ENCODE data around the gene TBC1D24.
"Not testable (repeated sequence)": the region's sequence is repeated elsewhere in the genome, so short reads cannot be mapped to it uniquely, and the experiment has no call there.

The TBC1D24 gene

DNA sequence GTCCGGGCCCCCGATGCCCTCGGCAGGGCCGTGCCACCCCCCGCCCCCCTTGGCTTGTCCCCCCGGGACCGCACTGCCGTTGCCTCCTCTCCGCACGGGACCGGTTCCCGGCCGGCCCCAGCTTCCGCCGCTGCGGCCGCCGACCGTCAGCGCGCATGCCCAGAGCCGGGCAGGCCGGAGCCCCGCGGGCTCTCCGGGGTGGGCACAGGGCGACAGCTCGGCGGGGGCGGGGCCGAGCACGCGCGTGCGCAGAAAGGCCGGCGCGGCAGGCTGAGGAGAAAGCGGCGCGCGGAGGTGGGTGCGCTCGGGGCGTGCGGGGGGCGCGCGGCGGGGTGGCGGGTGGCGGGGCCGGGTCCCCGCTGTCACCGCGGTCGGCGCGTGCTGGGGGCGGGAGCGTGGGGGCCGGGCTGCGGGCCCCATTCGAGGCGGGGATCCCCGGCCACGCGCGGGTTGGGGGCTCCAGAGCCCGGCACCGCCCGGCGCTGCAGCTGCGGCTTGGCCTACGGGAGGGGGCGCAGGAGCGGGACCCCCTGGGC is at the start of gene TBC1D24:
Gene TBC1D24 (plus strand): TSS at position 251 of the 536 bp plus-strand sequence. CDS start 21,022 bp downstream, outside the sequence.
- no peak for FAIRE-seq

DNA sequence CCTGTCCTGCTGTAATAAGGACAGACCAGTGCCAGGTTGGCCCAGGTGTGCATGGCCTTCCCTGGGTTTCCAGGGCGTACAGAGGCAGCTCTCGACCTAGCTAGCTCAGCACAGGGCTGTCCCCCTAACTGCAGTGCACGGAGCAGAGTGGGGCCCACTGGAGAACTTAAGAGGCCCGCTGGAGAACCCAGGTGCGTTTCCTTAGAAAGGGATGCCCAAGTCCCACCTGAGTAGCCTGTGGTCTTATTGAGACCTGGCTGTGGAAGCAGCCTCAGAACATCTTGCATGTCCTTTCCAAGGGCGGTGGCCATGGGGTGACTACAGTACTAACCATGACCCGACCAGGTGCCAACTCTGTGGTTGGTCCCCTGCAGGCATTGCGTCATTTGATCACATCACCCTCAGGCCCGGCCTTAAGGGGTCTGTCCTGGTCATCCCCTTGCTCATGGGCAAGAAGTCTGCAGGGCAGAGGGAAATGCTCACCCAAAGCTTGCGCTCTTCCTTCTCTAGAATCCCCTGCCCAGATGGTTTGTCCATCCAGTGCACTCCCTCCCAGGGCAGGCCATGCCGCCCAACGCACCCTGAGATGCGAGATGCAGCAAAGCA is 49.0 kb upstream of the TBC1D24 start:
- no peak for FAIRE-seq

DNA sequence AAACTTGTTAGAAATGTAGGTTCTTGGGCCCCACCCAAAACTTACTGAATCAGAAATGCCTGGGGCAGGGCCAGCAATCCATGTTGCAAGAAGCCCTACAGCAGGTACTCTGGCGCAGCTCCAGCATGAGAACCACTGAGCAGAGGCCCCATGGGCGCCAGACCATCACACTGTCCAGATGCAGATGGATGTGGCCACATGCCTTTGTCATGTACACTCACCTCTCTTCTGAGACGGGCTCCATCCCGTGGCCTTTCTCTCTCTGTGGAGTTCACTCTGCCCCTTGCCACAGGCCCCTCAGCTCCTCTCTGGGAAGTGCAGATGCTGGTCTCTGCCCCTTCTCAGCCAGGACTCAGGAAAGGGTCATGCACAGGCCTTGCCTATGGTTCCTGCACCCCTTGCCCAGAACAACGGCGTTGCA is 48.0 kb upstream of the TBC1D24 start:
- no peak for FAIRE-seq

DNA sequence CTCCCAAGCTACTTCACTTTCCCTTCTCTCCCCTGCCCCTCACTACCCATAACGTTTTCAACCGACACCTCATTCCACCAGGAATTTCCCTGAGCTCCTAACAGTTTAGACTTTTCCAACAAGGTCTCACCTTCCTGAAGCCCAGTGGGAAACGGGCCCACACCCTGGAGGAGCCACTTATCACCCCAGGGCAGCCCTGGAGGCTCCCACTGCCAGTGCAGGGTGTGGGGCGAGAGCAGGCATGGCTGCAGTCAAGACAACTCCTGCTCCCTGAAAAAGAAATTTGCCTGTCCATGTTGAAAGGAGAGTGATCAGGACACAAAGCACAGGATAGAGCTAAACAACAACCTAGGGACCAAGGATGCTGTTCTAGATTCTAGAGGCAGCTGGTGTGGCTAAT is 47.4 kb upstream of the TBC1D24 start:
- no peak for FAIRE-seq

DNA sequence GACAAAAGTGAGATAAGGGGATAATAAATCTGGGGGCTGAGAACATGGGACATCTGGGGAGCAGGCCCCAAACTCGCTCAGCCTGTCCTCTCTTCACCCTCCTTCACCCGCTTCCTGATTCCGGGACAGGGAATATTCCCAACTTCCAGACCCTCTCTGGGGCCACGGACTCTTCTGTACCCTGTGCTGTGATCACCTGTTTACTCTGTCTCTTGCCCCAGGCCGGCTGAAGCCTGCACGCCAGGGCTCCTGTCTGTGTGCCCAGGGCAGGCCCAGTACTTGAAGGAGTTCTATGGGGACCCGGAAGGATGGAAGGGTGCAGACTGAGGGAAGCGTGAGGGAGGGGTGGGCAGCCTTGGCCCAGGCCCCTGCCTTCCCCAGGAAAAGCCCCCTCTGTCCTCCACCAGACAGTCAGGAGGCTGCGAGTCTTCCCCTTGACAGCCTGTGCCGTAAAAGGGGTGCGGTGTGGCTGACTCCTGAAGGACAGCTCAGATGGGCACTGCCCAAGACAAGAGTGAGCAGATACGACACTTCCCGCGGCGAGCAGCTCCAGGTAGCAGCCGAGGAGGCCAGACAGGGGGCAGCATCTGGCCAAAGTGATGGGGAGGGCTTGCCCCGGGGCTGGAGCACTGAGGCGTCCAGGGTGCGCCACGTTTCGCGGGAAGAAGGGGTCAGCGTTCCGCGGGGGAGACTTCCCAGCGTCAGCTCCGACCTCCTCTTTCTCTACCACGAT is 46.7 kb upstream of the TBC1D24 start:
- FAIRE-seq = no peak

DNA sequence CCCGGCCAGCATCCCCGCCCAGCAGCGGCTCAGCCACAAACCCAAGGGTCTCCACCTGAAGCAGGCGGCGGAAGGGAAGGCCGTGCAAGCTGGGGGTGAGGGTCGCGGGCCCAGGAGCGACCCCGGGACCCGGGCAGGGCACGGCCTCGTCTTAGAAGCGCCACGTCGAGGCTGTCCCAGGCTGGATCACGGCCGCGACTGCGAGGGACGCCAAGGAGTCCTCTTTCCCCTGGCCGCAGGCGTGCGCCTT is 46.2 kb upstream of the TBC1D24 start:
- FAIRE-seq = no peak

DNA sequence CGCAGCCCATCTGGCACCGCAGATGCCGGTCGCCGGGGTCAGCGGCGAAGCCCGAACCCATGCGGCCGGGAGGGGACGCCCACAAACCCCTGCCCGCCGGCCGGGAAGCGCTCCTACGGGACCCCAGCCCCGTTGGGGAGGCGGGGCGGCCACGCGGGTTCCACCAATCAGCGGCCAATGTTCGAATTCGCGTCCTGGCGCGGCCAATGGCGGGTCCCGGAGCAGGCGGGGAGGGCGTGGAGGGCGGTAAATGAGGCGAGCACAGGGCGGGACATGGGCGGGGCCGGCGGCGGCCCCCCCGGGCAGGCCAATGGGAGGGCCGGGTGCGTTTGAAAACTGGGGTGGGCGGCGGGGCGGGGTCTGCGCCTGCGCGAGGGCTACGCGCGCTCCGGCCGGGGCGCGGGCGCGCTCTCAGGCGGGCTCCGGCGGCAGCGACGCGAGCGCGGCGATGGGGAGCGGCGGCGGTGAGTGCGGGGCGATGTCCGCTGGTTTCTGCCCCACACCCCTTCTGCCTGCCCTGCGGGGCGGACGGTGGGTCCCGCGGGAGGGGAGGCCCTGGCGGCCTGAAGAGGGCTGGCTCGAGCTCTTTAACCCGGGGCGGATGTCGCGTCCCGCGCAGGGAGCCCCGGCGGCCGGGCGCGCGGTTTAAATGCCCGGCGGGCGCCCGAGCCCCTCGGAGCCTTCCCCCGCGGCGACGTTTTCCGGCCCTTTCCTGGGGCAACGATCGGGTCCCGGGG is 45.7 kb upstream of the TBC1D24 start, which contains the start of gene CCNF:
Gene CCNF (plus strand): TSS at position 414 of the 737 bp plus-strand sequence. CDS start 35 bp downstream, at position 449.
- no peak for FAIRE-seq

DNA sequence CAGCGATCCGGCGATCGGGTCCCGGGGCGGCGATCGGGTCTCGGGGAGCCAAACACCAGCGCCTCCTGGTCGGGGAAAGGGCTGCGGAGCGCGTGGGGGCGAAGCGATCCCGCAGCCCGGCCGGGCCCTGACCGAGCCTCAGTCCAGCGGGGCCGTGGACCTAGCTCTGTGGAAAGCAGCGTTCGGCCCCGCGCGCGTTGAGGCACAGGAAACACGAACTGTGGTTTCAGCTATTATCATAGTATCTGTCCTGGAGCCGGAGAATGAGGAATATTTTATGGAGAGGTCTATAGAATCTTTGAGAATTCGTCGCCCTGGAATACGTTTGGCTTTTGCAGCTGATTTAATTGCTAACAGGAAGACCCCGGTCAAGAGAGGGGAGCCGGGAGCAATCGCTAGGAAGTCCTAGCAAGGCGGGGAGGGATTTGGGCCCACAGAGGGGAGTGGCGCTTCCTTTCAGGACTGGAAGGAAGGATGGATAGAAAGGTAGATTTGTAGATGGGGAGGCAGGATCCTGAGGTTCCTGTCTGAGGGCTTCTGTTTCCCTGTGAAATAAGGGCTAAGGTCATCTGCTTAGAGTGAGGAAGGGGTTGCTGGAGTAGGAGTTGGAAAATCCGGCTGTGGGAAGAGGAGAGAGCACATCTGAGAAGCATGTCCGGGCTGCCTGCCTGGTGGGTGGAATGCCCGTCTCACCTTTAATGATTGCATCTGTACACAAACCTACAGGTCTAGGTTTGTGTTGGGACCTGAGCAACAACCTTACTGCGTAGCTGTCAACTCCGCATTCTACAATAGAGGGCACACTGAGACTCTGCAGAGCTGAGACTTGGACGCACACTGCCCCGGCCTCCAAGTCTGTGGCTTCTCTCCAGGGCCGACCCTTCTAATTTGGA is 44.9 kb upstream of the TBC1D24 start:
- no peak for FAIRE-seq

DNA sequence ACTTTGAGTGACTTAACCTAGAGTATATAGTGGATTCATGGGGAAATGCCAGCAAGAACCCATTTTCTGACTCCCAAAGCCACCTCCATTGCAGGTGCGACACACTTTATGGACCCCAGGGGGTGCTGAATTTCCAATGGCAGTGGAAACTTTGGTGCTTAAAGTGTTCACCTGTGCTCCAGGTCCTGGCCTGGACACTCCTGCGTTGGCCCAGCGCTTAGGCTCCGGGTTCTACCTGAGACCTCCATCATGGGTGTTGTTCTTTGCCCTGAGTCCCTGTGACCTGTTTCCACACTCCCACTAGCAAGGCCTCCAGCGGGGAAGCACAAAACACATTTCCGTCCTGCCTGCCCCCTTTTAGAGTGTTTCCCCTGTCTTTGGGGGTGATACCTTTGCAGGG is 42.6 kb upstream of the TBC1D24 start:
- FAIRE-seq = no peak

DNA sequence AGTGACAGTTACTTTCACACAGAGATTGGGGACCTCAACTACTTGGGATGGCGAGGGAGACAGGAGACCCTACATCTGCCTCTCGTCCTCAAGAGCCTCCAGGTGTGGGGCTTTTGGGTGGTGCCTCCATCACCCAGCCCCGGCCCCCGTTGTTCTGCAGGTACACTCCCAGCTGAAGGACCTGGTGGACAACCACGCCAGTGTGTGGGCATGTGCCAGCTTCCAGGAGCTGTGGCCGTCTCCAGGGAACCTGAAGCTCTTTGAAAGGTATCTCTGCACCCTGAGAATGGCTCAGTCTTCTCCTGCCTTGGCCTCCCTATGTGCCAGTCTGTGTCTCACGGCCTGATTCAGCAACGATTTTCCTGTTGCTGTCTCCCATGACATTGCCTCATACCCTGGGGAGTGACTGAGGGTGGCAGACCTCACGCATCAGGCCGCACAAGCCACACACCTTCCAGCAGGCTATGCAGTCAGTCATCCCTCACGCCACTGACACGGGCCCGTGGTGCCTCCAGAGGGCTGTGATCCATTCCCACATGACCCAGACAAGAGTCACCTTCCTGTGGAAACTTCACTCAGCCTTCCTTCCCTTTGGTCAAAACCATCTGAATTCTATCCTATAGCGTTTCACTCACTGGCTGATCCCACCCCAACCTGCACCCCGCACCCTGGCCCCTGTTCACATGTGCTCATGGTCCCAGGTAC is 42.0 kb upstream of the TBC1D24 start:
- no peak for FAIRE-seq

DNA sequence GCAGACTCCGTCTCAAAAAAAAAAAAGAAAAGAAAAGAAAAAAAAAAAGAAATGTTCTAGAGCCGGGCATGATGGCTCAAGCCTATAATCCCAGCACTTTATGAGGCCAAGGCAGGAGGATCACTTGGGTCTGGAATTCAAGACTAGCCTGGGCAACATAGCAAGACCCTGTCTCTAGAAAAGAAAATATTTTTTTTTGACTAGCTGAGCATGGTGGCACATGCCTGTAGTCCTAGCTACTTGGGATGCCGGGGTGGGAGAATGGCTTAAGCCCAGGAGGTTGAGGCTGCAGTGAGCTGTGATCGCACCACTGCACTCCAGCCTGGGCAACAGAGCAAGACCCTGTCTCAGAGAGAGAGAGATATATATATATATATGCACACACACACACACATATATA is 39.7 kb upstream of the TBC1D24 start:
- not testable (repeated sequence) for FAIRE-seq

DNA sequence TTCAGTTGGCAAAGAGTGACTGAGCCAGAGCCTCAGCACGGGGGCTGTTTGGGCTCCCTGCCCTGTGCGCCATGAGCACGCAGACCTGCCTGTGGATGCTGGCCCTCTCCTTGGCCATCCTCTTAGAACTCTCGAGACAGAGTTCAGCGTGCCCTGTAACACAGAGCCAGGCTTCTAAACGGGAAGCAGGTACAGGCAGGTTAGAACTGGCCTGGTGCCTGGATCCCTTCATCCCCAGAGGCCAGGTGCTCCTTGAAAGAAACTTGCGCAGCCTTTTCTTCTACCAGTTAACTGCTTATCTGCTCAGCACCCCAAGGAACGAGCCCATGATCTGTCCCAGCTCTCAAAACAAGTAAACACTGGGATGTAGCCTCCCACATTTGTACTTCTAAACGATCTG is 38.8 kb upstream of the TBC1D24 start:
- FAIRE-seq = no peak

DNA sequence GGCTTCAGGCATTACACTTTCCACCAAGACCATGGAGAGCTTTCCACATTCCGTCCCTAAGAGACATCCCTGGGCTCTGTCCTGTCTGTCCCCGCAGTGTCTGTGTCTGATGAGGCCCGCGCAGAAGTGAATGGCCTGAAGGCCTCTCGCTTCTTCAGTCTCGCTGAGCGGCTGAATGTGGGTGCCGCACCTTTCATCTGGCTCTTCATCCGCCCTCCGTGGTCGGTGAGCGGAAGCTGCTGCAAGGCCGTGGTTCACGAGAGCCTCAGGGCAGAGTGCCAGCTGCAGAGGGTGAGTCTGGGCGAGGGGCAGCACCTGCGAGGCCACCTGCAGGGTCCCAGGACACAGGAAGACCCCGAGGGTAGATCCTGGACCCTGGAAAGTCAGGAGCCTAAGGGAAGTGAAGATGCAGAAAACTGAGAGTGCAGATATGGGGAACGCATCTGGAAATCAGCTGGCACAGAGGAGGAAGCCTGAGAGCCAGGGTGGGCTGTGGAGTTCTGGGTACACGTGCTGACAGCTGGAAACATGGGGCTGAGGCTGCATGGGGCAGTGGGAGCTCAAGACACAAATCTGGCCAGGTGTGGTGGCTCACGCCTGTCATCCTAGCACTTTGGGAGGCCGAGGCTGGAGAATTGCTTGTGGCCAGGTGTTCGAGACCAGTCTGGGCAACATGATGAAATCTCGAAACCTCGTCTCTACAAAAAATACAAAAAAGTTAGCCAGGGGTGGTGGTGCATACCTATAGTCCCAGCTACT is 37.7 kb upstream of the TBC1D24 start:
- FAIRE-seq = no peak

DNA sequence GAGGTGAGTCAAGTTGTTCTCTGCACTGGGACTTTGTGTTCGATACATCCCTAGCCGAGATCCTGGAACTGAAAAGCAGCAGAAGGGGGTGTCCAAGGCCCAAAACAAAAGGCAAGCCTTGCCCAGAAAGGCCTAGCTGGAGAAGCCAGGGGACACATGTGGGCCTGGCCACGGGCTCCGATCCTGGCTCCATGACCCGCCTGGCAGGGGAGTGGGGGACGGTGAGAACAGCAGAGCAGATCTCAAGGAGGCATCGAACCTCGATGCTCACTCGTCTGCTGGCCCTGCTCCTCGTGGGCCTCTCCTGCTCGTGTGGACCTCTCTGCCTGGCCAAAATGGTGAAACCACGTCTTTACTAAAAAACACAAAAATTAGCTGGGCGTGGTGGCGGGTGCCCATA is 36.8 kb upstream of the TBC1D24 start:
- no peak for FAIRE-seq

DNA sequence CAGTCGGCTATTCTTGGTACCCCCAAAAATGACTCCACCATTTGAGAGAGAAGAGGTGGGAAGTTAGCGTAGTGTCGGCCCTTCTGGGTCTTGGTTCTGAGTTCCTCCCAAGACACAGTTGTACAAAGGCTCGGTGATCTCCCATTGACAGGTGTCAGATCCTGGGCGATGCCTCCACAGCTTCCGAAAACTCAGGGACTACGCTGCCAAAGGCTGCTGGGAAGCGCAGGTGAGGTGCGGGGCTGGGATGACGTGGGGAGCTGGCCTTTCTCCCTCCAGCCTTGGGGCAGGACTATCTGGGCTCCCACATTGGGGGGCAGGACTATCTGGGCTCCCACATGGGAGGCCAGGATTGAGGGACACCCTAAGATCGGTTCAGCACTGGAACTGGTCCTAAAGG is 35.3 kb upstream of the TBC1D24 start:
- FAIRE-seq = no peak

DNA sequence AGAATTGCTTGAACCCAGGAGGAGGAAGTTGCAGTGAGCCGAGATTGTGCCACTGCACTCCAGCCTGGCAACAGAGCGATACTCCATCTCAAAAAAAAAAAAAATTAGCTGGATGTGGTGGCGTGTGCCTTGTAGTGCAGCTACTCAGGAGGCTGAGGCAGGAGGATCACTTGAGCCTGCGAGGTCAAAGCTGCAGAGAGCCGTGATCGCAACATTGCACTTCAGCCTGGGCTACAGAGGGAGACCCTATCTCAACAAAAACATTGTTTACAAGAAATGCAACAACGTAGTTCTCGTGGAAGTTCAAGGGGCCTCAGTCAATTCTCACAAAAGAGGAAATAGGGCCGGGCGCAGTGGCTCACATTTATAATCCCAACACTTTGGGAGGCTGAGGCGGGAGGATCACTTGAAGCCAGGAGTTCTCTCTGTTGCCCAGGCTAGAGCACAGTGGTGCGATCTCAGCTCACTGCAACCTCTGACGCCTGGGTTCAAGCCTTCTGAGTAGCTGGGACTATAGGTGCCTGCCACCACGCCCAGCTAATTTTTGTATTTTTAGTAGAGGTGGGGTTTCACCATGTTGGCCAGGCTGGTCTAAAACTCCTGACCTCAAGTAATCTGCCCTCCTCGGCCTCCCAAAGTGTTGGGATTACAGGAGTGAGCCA is 33.7 kb upstream of the TBC1D24 start:
- FAIRE-seq = not testable (repeated sequence)

DNA sequence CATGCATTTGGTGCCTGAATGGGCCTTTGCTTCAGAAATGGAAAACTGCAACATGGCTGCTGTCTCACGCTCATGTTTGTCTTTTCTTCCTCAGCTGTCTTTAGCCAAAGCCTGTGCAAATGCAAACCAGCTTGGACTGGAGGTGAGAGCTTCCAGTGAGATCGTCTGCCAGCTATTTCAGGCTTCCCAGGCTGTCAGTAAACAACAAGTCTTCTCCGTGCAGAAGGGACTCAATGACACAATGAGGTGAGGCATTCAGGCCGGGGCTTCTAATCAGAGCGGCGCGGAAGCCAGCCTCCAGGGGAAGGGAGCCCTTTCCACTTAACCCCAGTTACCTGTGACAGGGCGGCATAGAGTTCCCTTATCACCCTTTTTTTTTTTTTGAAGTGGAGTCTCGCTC is 31.4 kb upstream of the TBC1D24 start:
- FAIRE-seq = no peak

DNA sequence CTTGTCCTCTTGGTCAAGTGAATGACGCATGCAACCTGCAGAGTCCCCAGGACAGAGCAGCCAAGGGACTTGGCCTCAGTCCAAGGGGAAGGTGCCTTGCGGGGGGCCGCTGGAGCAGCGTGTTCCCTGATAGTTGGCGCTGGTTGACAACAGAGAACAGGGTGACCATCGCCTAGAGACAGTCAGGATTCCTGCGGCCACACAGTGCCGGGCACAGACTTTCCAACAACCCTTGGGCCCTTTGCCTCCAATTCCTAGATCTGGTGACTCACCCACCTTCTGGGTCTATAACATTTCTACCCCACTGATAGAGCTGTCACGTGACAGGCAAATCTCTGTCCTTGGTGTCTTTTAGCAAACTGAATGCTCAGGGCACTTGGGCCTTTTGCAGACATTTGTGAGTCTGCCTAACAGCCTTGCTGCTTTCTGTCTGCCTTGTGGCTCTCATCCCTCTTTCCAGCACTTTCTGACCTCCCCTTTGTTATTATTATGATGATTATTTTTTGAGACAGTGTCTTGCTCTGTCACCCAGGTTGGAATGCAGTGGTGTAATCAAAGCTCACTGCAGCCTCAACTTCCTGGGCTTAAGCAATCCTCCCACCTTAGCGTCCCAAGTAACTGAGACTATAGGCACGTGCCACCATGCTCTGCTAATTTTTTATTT is 26.9 kb upstream of the TBC1D24 start:
- FAIRE-seq = no peak

DNA sequence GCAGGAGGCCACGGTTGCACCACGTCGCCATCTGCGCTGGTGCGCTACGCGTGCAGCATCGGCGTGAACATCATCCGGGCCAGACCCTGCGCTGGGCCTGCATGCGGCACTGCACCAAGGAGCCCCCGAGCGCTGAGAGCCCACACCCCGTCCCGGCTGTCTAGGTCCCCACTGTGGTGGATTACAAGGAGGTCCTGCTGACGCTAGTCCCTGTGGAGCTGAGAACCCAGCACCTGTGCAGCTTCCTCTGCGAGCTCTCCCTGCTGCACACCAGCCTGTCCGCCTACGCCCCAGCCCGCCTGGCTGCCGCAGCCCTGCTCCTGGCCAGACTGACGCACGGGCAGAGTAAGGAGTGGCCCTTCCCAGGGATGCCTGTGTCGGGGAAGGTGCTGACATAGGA is 25.8 kb upstream of the TBC1D24 start:
- FAIRE-seq = no peak

DNA sequence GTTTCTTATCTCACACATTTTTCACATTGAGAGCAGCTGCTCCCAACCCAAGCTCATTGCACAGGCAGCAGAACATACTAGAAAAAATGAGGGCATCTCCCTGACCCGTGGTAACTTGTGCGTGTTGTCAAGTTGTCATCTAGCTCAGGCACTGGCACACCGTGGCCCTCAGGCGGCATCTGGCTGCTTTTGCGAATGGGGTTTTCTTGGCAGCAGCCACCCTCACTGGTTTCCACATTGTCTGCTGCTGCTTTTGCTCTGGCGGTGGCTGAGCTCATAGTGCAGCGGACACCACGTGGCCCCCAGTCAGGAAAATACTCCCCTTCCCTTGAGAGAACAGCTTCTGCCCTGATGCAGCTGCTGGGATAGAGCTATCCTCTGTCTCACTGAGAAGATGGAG is 24.4 kb upstream of the TBC1D24 start:
- FAIRE-seq = no peak

Measured in endometrium (tissue), 2 donors.